HepG2 (cell line): ENCODE results near the gene MYO1G. TPM values are rescaled to one million over a fixed set of nuclear protein-coding genes. Genes with fewer than 3 reads are reported as not detected.

Experiments
- ATAC-seq: fragments of 200-7000 bp; cut with Tn5 transposase; 3 replicates; pipeline ENCODE4 v1.9.1; 2020; ENCODE audit warnings: mild to moderate bottlenecking, moderate library complexity
- Bru-seq: library from RNA; stranded (reverse); fragments of 400-500 nt; gene quantifications from one replicate; lab custom pipeline; 2021; lab: Mats Ljungman, UMichigan
- BruChase-seq, 2 experiments: library from RNA; stranded (reverse); fragments of 400-500 nt; gene quantifications; one replicate each; lab custom pipeline; 2021; lab: Mats Ljungman, UMichigan
- BruUV-seq: library from RNA; stranded (reverse); fragments of 400-500 nt; replicated peaks from 2 replicates; lab custom pipeline; 2021; lab: Mats Ljungman, UMichigan
- CTCF ChIA-PET: fragments of 300-600 bp; formaldehyde crosslinking; extraction: SDS; loops from one replicate; lab custom pipeline; 2021; ENCODE audit warnings: low total read pairs, inconsistent platforms, low intra/inter-chr PET ratio; lab: Yijun Ruan, JAX
- POLR2A ChIA-PET: fragments of 350-600 bp; sonication (Branson Sonifier 250); formaldehyde crosslinking; loops from one replicate; lab custom pipeline; 2020; ENCODE audit warnings: antibody characterized with exemption, inconsistent platforms; lab: Yijun Ruan, JAX
- DNase-seq: peaks from one replicate; pipeline ENCODE4 v3.0.0-alpha.2; 2015; ENCODE audit warnings: low spot score
- FAIRE-seq: peaks from 3 replicates; lab custom pipeline; 2011; peaks lifted over from hg19 to GRCh38; lab: Jason Lieb, UNC
- H2AFZ ChIP-seq: one replicate; pipeline ENCODE4 v1.6.1; 2011; ENCODE audit warnings: low read length, inconsistent platforms
- H3K27ac ChIP-seq: fragments of 300-600 bp; 3 replicates; pipeline ENCODE4 v1.8.0; 2011; ENCODE audit warnings: mixed run types, mild to moderate bottlenecking, mixed read lengths, low read length, inconsistent platforms; ENCODE audit not compliant: insufficient read depth; ENCODE audit errors: extremely low read length
- H3K27me3 ChIP-seq, 2 experiments: fragments of 200-600 bp in 1 of 2; 2 replicates in 1 of 2; 3 replicates in 1 of 2; pipeline versions ENCODE4 v1.6.0 to v1.8.0; 2011; ENCODE audit warnings: low read length in 2 of 2, mild to moderate bottlenecking in 2 of 2, moderate library complexity in 2 of 2, inconsistent platforms in 1 of 2; ENCODE audit not compliant: insufficient read depth in 2 of 2, control insufficient read depth in 1 of 2
- H3K36me3 ChIP-seq, 2 experiments: fragments of 200-600 bp in 1 of 2; replicated peaks in 1 of 2; 2 replicates in 1 of 2; 3 replicates in 1 of 2; pipeline versions ENCODE4 v1.5.1 to v1.8.0; 2011; ENCODE audit warnings: low read length in 2 of 2, inconsistent platforms in 1 of 2; ENCODE audit not compliant: insufficient read depth in 2 of 2, control insufficient read depth in 1 of 2
- H3K4me1 ChIP-seq: 2 replicates; pipeline ENCODE4 v1.5.1; 2012; ENCODE audit warnings: low read length, inconsistent platforms; ENCODE audit not compliant: insufficient read depth
- H3K4me2 ChIP-seq: 2 replicates; pipeline ENCODE4 v1.6.0; 2011; ENCODE audit warnings: low read depth, low read length, inconsistent platforms
- H3K4me3 ChIP-seq, 3 experiments: fragments of 200-600 bp in 1 of 3; sonication (generic), shearing (Covaris generic) in 1 of 3; replicated peaks in 1 of 3; 2 replicates each; pipeline ENCODE4 v1.5.1; 2011 to 2016; ENCODE audit warnings: low read length in 3 of 3, inconsistent platforms in 2 of 3, low read depth in 2 of 3, mild to moderate bottlenecking in 2 of 3, control low read depth in 1 of 3, mixed read lengths in 1 of 3; ENCODE audit not compliant: insufficient read depth in 1 of 3
- H3K79me2 ChIP-seq: one replicate; pipeline ENCODE4 v1.6.1; 2011; ENCODE audit warnings: low read length, inconsistent platforms; ENCODE audit not compliant: insufficient read depth
- H3K9ac ChIP-seq: 2 replicates; pipeline ENCODE4 v1.6.0; 2011; ENCODE audit warnings: mild to moderate bottlenecking, low read depth, low read length, inconsistent platforms; ENCODE audit not compliant: insufficient read depth
- H3K9me3 ChIP-seq: 2 replicates; pipeline ENCODE4 v1.5.1; 2012; ENCODE audit warnings: mild to moderate bottlenecking, low read length
- H4K20me1 ChIP-seq: 2 replicates; pipeline ENCODE4 v1.6.0; 2011; ENCODE audit warnings: inconsistent platforms, mild to moderate bottlenecking, low read length, moderate library complexity; ENCODE audit not compliant: insufficient read depth
- CBX2 ChIP-seq, 2 experiments: fragments of 200-600 bp in 1 of 2; sonication (generic); formaldehyde crosslinking in 1 of 2; IDR thresholded peaks; 2 replicates each; pipeline versions ENCODE4 v1.7.0 to v1.8.1; 2018 to 2022; ENCODE audit warnings: low read depth in 2 of 2, low read length in 1 of 2, mild to moderate bottlenecking in 1 of 2, missing genetic modification reagents in 1 of 2
- NFIB ChIP-seq: sonication (generic); formaldehyde crosslinking; IDR thresholded peaks from 2 replicates; pipeline ENCODE4 v1.9.0; 2021; ENCODE audit warnings: missing genetic modification reagents, mild to moderate bottlenecking, borderline replicate concordance
- NR0B2 ChIP-seq: sonication (generic); formaldehyde crosslinking; IDR thresholded peaks from 2 replicates; pipeline ENCODE4 v1.4.0; 2020; ENCODE audit warnings: mild to moderate bottlenecking, missing genetic modification reagents
- POGK ChIP-seq: sonication (generic); formaldehyde crosslinking; conservative IDR thresholded peaks from 2 replicates; pipeline ENCODE4 v1.8.0; 2022; ENCODE audit warnings: mild to moderate bottlenecking, moderate library complexity, missing genetic modification reagents
- THAP8 ChIP-seq: sonication (generic); formaldehyde crosslinking; IDR thresholded peaks from 2 replicates; pipeline ENCODE4 v1.5.1; 2020; ENCODE audit warnings: missing genetic modification reagents, mild to moderate bottlenecking, borderline replicate concordance
- ZNF766 ChIP-seq: sonication (generic); formaldehyde crosslinking; IDR thresholded peaks from 2 replicates; pipeline ENCODE4 v1.5.0; 2020; ENCODE audit warnings: missing genetic modification reagents, borderline replicate concordance
- WGBS: methylation state at CpG from one replicate; pipeline ENCODE4 v1.1.6; 2017; ENCODE audit warnings: low lambda C conversion rate; 5-methylcytosine and 5-hydroxymethylcytosine counted together
- in situ Hi-C: cut with HindIII; loops from 2 replicates; pipeline ENCODE4 v1.10.0; 2017; ENCODE audit warnings: low pct_unique_long_range_greater_than_20kb; ENCODE audit not compliant: extremely low pct_ligation_motif_present
- intact Hi-C: fragments of 100-400 bp; cut with micrococcal nuclease; formaldehyde crosslinking; loops from one replicate; pipeline ENCODE4 v1.10.0; 2022; ENCODE audit not compliant: unreplicated experiment
- long read RNA-seq, 2 experiments: library from RNA in 1 of 2; library from polyadenylated mRNA in 1 of 2; stranded (forward) in 1 of 2; unstranded in 1 of 2; transcript quantifications; one replicate each; pipeline ENCODE4 v2.0.0, GENCODE V29; 2019 to 2022
- polyA minus RNA-seq, 3 experiments: library from RNA; depleted of rRNA, polyadenylated mRNA; stranded (reverse); fragments of >200 nt; gene quantifications; 2 replicates each; pipeline ENCODE4 v1.2.3, GENCODE V29; 2011; ENCODE audit warnings: low replicate concordance in 1 of 3
- polyA plus RNA-seq, 8 experiments: library from polyadenylated mRNA; depleted of rRNA in 3 of 8; stranded (reverse) in 7 of 8; unstranded in 1 of 8; fragments of >200 nt; fragmentation: Illumina TruSeq in 4 of 8; extraction: Trizol in 4 of 8; gene quantifications; 2 replicates each; pipeline versions ENCODE4 v1.2.1 to v1.2.3, GENCODE V29; 2011 to 2016; ENCODE audit warnings: low read depth in 4 of 8, missing spikeins in 1 of 8, mixed read lengths in 1 of 8; ENCODE audit not compliant: insufficient read depth in 1 of 8
- total RNA-seq, 5 experiments: library from RNA; depleted of rRNA; stranded (reverse); fragments of >200 nt; fragmentation: Illumina TruSeq; extraction: Trizol; gene quantifications; 2 replicates each; pipeline ENCODE4 v1.2.3, GENCODE V29; 2016; ENCODE audit warnings: low read depth in 1 of 5
- TF ChIP-seq, protein P1 (sequence below): IDR thresholded peaks from 2 replicates; pipeline ENCODE4 v1.6.1; 2016; ENCODE audit warnings: low read depth, borderline replicate concordance

The MYO1G gene
- total RNA-seq (2016; rRNA removed; fragmentation: Illumina TruSeq; extraction: Trizol) (0.28 and 0.29 TPM in 2 replicates), polyA plus RNA-seq (2011; rRNA removed) (1.1 and 2.4 TPM in 2 replicates), polyA minus RNA-seq (2011; rRNA and poly(A)+ RNA removed; ENCODE audit: low replicate concordance) (1.7 and 89.4 TPM in 2 replicates), Bru-seq, nascent RNA (percentile 24 among the genes with signal in this experiment), BruChase-seq, experiment 1, labeled RNA remaining after a 6-hour chase (percentile 12 among the genes with signal in this experiment), BruChase-seq, experiment 2, labeled RNA remaining after a 2-hour chase (percentile 17 among the genes with signal in this experiment)
- total RNA-seq (2016; cell fraction: cytosol; rRNA removed; fragmentation: Illumina TruSeq; extraction: Trizol; ENCODE audit: low read depth) = 0.09 TPM in 1 of 2 replicates, not detected in the other
- total RNA-seq (2016; cell fraction: insoluble cytoplasmic fraction; rRNA removed; fragmentation: Illumina TruSeq; extraction: Trizol) = 0.12 and 0.22 TPM in 2 replicates
- not detected in 2 replicates for total RNA-seq (2016; cell fraction: membrane; rRNA removed; fragmentation: Illumina TruSeq; extraction: Trizol)
- 0.28 TPM in 1 of 2 replicates, not detected in the other for total RNA-seq (2016; cell fraction: nucleus; rRNA removed; fragmentation: Illumina TruSeq; extraction: Trizol)
- 0.71 and 1.2 TPM in 2 replicates for polyA plus RNA-seq (2011; cell fraction: cytosol; rRNA removed)
- polyA plus RNA-seq (2011; cell fraction: nucleus; rRNA removed) = 3.8 and 5.7 TPM in 2 replicates
- polyA plus RNA-seq (2012) = 0.44 and 1.2 TPM in 2 replicates
- polyA plus RNA-seq (2016; cell fraction: cytosol; fragmentation: Illumina TruSeq; extraction: Trizol; ENCODE audit: low read depth) = not detected in 2 replicates
- polyA plus RNA-seq (2016; cell fraction: insoluble cytoplasmic fraction; fragmentation: Illumina TruSeq; extraction: Trizol; ENCODE audit: low read depth) = 0.15 and 0.21 TPM in 2 replicates
- 0.08 TPM in 1 of 2 replicates, not detected in the other for polyA plus RNA-seq (2016; cell fraction: membrane; fragmentation: Illumina TruSeq; extraction: Trizol; ENCODE audit: low read depth)
- polyA plus RNA-seq (2016; cell fraction: nucleus; fragmentation: Illumina TruSeq; extraction: Trizol; ENCODE audit: insufficient read depth, low read depth) = 0.31 and 0.44 TPM in 2 replicates
- 0.70 and 1.2 TPM in 2 replicates for polyA minus RNA-seq (2011; cell fraction: cytosol; rRNA and poly(A)+ RNA removed)
- 1.4 and 2.6 TPM in 2 replicates for polyA minus RNA-seq (2011; cell fraction: nucleus; rRNA and poly(A)+ RNA removed)
- long read RNA-seq, experiment 1, full-length matches to known transcripts = 1 of 1 reads
- long read RNA-seq, experiment 1, partial matches to known transcripts = 0 of 1 reads
- long read RNA-seq, experiment 1, other reads (novel, unspliced or antisense) = 0 of 1 reads
- long read RNA-seq, experiment 2, full-length matches to known transcripts = 1 of 1 reads
- long read RNA-seq, experiment 2, partial matches to known transcripts = 0 of 1 reads
- long read RNA-seq, experiment 2, other reads (novel, unspliced or antisense) = 0 of 1 reads

DNA sequence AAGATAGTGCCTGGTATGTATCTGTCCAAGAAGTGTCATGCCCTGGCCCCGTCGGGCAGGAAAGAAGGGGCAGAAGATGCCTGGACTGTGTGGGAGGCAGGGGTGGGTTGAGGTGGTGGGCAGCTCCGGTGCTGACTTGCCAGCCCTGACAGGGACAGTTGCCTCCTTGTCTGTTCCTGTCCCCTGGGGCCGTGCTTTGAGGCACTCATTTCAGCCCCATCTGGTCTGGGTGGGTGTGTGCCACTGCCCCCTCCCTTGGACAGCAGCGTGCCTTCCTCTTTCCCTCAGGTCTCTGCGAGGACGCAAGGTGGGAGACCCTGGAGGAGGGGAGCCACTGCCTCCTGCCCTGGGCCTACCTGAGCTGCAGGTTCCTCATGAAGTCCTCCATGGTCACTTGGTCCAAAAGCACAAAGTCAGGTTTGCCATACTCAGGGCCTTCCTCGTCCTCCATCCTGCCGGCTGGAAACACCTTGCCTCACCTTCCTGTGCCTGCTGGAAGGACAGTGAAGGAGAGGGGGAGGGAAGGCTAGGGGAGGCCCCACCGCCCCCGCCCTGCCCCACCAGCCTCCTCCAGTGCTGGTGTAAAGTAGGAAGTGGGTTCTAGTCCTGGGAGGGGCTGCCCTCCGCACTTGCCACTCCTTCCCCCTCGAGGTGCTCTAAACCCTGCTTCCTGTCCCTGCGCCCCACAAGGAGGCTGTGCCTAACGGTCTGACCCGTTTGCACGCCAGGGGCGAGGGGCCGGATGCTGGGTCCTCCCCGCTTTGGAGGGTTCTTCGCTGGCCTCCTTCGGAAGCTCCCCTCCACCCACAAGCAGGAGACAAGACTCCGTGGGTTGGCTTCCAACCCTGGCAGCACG is at the start of gene MYO1G:
MYO1G (minus strand) TSS at position 505 of the 856 bp plus-strand sequence; CDS start at position 451, 54 bp downstream.
- POLR2A ChIA-PET = interaction anchor here (0.6 kb wide), 1 partner anchor 21 kb away, joined by 3 read pairs; no protein-coding TSS in a partner anchor

More for the DNA sequence above, at the start of gene MYO1G:
- BruUV-seq = no TSS peak
- 26% methylated on average over 12 of the region's 24 CpGs for WGBS
- intact Hi-C loops (no loop called here), in situ Hi-C loops (no loop called here)
- DNase-seq (no peak), FAIRE-seq (no peak), ATAC-seq (no peak)
- no peaks in the 10 kb centered on the region for H3K9me3 ChIP-seq
- H3K4me1 ChIP-seq = peaks cover 31% of the 10 kb centered on the region
- no peak within 1 kb of the TSS for H3K4me3 ChIP-seq
- CTCF ChIA-PET = no interaction called here
- H3K27me3 ChIP-seq = peaks cover 4 to 5% of the 10 kb centered on the region in 2 experiments; a peak in 2 of 5 replicates
- H3K9ac ChIP-seq = no peak within 1 kb of the TSS
- TF ChIP-seq POGK (CRISPR knock-in tag) (no peak), CBX2 (IDR thresholded peaks at IDR 0.05; ENCODE audit: low read depth, low read length) (no peak), CBX2 (CRISPR knock-in tag; IDR thresholded peaks at IDR 0.05; ENCODE audit: low read depth) (no peak), NFIB (CRISPR knock-in tag) (no peak), ZNF766 (CRISPR knock-in tag) (no peak), THAP8 (CRISPR knock-in tag) (no peak), NR0B2 (CRISPR knock-in tag) (no peak)
- TF ChIP-seq, protein P1, sequence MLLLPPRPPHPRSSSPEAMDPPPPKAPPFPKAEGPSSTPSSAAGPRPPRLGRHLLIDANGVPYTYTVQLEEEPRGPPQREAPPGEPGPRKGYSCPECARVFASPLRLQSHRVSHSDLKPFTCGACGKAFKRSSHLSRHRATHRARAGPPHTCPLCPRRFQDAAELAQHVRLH = no peak
- no peak within 1 kb of the TSS for H3K27ac ChIP-seq
- H3K79me2 ChIP-seq = no peaks in the 10 kb centered on the region
- H2AFZ ChIP-seq = no peak within 1 kb of the TSS
- peak within 1 kb of the TSS; percentile 24 for H3K4me2 ChIP-seq
- no peaks in the 10 kb centered on the region for H3K36me3 ChIP-seq
- no peaks in the 10 kb centered on the region for H4K20me1 ChIP-seq
